ENCODE measurements around the gene OR2AG2. TPM values are rescaled to one million over a fixed set of nuclear protein-coding genes. Genes with fewer than 3 reads are reported as not detected.

OR2AG2 gene
- total RNA-seq, 4 donors from 2014 or later: not detected

DNA sequence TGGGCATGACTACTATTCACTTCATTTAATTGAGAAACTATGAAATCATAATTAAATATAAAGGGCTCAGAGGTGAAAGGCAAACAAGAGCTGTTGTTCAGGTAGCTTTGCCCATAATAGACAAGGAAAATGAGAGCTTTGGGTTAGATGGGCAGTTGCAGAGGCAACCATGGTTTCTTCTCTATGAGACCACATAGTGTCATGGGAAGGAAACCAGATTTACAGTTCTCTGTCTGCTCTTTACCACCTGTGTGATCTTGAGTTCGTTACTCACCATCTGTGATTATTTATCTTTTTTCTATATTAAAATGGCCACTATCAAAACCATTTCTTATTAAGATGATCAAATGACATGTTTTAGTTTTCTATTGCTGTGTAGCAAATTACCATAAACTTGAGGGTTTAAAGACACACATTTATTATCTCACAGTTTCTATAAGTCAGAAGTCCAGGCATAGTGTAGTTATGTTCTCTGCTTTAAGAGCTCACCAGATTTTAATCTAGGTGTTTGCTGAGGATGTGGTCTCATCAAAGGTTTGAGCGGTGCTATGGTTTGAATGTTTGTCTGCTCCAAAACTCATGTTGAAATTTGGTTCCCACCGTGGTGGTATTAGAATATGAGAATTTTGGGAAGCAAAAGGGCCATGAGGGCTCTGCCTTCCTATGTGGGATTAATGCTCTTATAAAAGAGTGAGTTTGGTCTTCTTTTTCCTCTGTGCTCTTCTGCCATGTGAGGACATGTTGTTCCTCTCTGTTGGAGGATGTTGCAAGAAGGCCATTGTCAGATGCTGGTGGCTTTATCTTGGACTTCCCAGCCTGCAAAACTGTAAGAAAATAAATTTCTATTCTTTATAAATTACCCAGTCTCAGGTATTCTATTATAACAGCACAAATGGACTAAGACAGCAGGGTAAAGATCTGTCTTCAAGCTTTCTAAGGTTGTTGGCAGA lies 38.2 kb downstream of the OR2AG2 start:
- Histone ChIP-seq H3K9me3 (no peaks in the 10 kb centered on the region), H3K4me1 (no peaks in the 10 kb centered on the region), H3K4me3 (no peak overlapping the region), H3K27ac (no peak overlapping the region), H3K36me3 (no peaks in the 10 kb centered on the region), H3K27me3 (no peaks in the 10 kb centered on the region)
- TF ChIP-seq, protein P1, sequence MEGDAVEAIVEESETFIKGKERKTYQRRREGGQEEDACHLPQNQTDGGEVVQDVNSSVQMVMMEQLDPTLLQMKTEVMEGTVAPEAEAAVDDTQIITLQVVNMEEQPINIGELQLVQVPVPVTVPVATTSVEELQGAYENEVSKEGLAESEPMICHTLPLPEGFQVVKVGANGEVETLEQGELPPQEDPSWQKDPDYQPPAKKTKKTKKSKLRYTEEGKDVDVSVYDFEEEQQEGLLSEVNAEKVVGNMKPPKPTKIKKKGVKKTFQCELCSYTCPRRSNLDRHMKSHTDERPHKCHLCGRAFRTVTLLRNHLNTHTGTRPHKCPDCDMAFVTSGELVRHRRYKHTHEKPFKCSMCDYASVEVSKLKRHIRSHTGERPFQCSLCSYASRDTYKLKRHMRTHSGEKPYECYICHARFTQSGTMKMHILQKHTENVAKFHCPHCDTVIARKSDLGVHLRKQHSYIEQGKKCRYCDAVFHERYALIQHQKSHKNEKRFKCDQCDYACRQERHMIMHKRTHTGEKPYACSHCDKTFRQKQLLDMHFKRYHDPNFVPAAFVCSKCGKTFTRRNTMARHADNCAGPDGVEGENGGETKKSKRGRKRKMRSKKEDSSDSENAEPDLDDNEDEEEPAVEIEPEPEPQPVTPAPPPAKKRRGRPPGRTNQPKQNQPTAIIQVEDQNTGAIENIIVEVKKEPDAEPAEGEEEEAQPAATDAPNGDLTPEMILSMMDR (IDR thresholded peaks at IDR 0.05 in 4 of 5, conservative IDR thresholded peaks at IDR 0.05 in 1 of 5): no peak
- no peak for TF ChIP-seq POLR2A (IDR thresholded peaks at IDR 0.05)
- DNase-seq: no peak
- ATAC-seq: no peak
- intact Hi-C loops (cut with DNase I; ENCODE audit: low total_unique reads) (no loop called here), in situ Hi-C loops (cut with MboI; ENCODE audit: low sequenced_read_pairs in 4 of 4) (no loop called here)

DNA sequence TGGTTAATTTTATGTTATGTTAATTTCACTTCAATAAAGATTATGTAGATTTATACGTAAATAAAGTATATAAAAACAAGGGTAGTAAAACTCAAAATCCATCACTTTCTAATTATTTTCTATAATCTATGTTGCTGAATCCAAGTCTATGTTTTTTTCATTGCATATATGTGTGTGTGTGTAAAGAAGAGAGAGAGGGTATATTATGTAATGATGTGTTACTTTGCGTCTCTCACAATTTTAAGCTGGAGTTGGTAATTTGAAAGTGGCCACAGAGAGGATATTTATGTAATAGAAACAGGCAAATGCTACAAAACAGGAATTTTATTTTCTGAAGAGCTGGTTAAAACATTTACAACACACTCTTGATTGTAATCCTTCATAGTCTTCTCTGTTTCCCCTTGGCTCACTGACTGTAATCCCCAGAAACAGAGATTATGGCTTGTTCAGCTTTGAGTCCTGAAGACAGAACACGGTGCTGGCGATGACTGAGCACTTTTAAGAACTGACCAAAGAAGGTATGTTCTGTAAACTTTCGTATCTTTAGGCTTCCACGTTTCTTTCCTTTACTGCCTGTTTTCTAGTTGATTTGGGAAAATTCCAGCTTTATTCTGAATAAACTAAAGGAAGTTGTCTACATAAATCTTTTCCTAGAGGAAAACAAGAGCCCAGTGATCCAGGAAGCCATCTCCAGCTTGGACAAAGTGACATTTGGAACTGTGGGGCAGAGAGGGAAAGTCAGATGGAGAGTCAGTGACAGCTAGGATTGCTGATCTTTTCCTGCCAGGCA lies 43.6 kb downstream of the OR2AG2 start:
- H3K36me3 ChIP-seq: no peaks in the 10 kb centered on the region
- DNase-seq (no peak), ATAC-seq (no peak)
- no peaks in the 10 kb centered on the region for H3K4me1 ChIP-seq
- no peak overlapping the region for H3K27ac ChIP-seq
- no peaks in the 10 kb centered on the region for H3K9me3 ChIP-seq
- intact Hi-C loops (cut with DNase I; ENCODE audit: low total_unique reads): no loop called here
- no peak overlapping the region for H3K4me3 ChIP-seq
- no peak for TF ChIP-seq POLR2A (IDR thresholded peaks at IDR 0.05)
- TF ChIP-seq, protein P1 (IDR thresholded peaks at IDR 0.05 in 4 of 5, conservative IDR thresholded peaks at IDR 0.05 in 1 of 5): no peak
- no peaks in the 10 kb centered on the region for H3K27me3 ChIP-seq
- in situ Hi-C loops (cut with MboI; ENCODE audit: low sequenced_read_pairs in 4 of 4): no loop called here

DNA sequence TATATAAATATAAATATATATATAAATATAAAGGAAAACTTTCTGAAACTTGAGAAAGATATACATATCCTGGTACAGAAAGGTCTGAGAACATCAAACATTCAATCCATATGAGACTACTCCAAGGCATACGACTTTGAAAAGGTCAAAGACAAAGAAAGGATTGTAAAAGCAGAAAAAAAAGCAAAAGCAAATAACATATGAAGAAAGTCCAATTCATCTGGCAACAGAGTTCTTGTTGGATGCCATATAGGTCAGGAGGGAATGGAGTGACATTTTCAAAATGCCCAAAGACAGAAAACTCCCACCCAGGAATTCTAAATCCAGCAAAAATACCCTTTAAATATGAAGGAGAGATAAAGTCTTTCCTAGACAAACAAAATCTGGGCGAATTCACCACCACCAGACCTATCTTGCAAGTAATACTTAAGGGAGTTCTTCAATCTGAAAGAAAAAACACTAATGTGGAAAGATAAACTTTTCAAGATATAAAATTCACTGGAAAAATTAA lies 46.3 kb downstream of the OR2AG2 start:
- Histone ChIP-seq H3K27me3 (no peaks in the 10 kb centered on the region), H3K36me3 (no peaks in the 10 kb centered on the region), H3K9me3 (no peaks in the 10 kb centered on the region), H3K4me1 (no peaks in the 10 kb centered on the region), H3K27ac (no peak overlapping the region), H3K4me3 (no peak overlapping the region)
- ATAC-seq (no peak), DNase-seq (no peak)
- intact Hi-C loops (cut with DNase I; ENCODE audit: low total_unique reads) (no loop called here), in situ Hi-C loops (cut with MboI; ENCODE audit: low sequenced_read_pairs in 4 of 4) (no loop called here)
- no peak for TF ChIP-seq POLR2A (IDR thresholded peaks at IDR 0.05)
- TF ChIP-seq, protein P1 (IDR thresholded peaks at IDR 0.05 in 4 of 5, conservative IDR thresholded peaks at IDR 0.05 in 1 of 5): no peak

DNA sequence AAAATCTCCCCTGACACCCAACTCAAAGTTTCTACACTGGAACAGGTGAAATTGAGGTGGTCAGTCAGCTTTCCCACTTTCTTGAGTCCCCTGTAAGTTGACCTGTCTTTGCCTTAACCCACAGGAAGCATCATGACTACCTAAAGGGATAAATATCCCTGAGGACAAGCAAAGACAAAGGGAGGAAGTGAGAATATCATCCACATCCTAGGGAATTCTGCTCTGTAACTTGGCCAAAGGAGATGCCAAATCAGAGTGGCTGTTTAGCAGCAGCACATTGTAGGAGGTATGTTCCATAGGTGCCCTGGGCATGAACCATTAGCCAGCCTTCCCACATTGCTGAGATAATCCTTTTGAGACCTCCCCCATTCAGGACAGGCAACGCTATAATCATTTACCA lies 47.8 kb downstream of the OR2AG2 start:
- Histone ChIP-seq H3K9me3 (no peaks in the 10 kb centered on the region), H3K4me1 (no peaks in the 10 kb centered on the region), H3K4me3 (no peak overlapping the region), H3K27ac (no peak overlapping the region), H3K36me3 (no peaks in the 10 kb centered on the region), H3K27me3 (no peaks in the 10 kb centered on the region)
- in situ Hi-C loops (cut with MboI; ENCODE audit: low sequenced_read_pairs in 4 of 4) (no loop called here), intact Hi-C loops (cut with DNase I; ENCODE audit: low total_unique reads) (no loop called here)
- DNase-seq (no peak), ATAC-seq (no peak)
- TF ChIP-seq POLR2A (IDR thresholded peaks at IDR 0.05): no peak
- TF ChIP-seq, protein P1 (IDR thresholded peaks at IDR 0.05 in 4 of 5, conservative IDR thresholded peaks at IDR 0.05 in 1 of 5): no peak

Measured in gastrocnemius medialis (tissue), 4 donors.